Activated naive CD4-positive, alpha-beta T cell treated with anti-CD3 and anti-CD28 coated beads, Interleukin-2, amount 50 U/mL, for 72 hours (primary cell): ENCODE results near the gene RGS9. TPM values are rescaled to one million over a fixed set of nuclear protein-coding genes. Genes with fewer than 3 reads are reported as not detected.

Experiments
- ATAC-seq, 2 donors: fragments of 150-1000 bp; cut with Tn5 transposase; 2 replicates each; pipeline ENCODE4 v1.10.0; 2021; ENCODE audit warnings: mild to moderate bottlenecking in 2 of 2, moderate library complexity in 2 of 2
- DNase-seq, 2 donors: peaks; one replicate each; pipeline ENCODE4 v3.0.0; 2021 to 2022; ENCODE audit warnings: low spot score in 2 of 2
- H3K27ac Mint-ChIP-seq, 2 donors: one replicate each; pipeline ENCODE4 v1.8.0; 2022; ENCODE audit warnings: mild to moderate bottlenecking in 2 of 2, mixed read lengths in 2 of 2
- H3K36me3 Mint-ChIP-seq, 2 donors: one replicate each; pipeline ENCODE4 v1.8.0; 2022; ENCODE audit warnings: mixed read lengths in 2 of 2
- H3K9me3 Mint-ChIP-seq, 2 donors: one replicate each; pipeline ENCODE4 v1.8.0; 2022; ENCODE audit warnings: mixed read lengths in 2 of 2
- total RNA-seq, 2 donors: library from RNA; stranded (reverse); gene quantifications; one replicate each; pipeline ENCODE4 v1.2.3, GENCODE V29; 2022

The RGS9 gene
- total RNA-seq, 2 donors from 2014 or later = 1.1 to 1.7 TPM

- H3K27ac Mint-ChIP-seq = peak overlapping the region in 1 of 2 donors; percentile 60
- DNase-seq = no peak
Observed at GRCh38 chr17:65184235-65184959, 47.2 kb downstream of the RGS9 start.

GRCh38 chr17:65185062-65185461, 47.9 kb downstream of the RGS9 start:
- DNase-seq (no peak), ATAC-seq (no peak)
- Mint-ChIP-seq H3K36me3 (no peaks in the 10 kb centered on the region), H3K9me3 (no peaks in the 10 kb centered on the region), H3K27ac (peak overlapping the region in 1 of 2 donors; percentile 60)

More at GRCh38 chr17:65184235-65184959, 47.2 kb downstream of the RGS9 start:
- no peak for ATAC-seq
- Mint-ChIP-seq H3K9me3 (no peaks in the 10 kb centered on the region), H3K36me3 (no peaks in the 10 kb centered on the region)

GRCh38 chr17:65185668-65186382, 48.7 kb downstream of the RGS9 start:
- H3K36me3 Mint-ChIP-seq = no peaks in the 10 kb centered on the region
- no peak for ATAC-seq
- no peak overlapping the region for H3K27ac Mint-ChIP-seq
- DNase-seq = no peak
- H3K9me3 Mint-ChIP-seq = no peaks in the 10 kb centered on the region

- H3K27ac Mint-ChIP-seq = no peak overlapping the region
- H3K9me3 Mint-ChIP-seq = no peaks in the 10 kb centered on the region
- H3K36me3 Mint-ChIP-seq = no peaks in the 10 kb centered on the region
- DNase-seq = no peak
- ATAC-seq = no peak
Observed at GRCh38 chr17:65190467-65191097, 53.4 kb downstream of the RGS9 start.

GRCh38 chr17:65191811-65192740, 54.9 kb downstream of the RGS9 start:
- peak overlapping the region; percentile 61 to 69 for H3K27ac Mint-ChIP-seq
- DNase-seq (no peak), ATAC-seq (peak; percentile 67 to 86)
- H3K9me3 Mint-ChIP-seq = no peaks in the 10 kb centered on the region
- no peaks in the 10 kb centered on the region for H3K36me3 Mint-ChIP-seq

- DNase-seq (no peak), ATAC-seq (no peak)
- Mint-ChIP-seq H3K36me3 (no peaks in the 10 kb centered on the region), H3K27ac (no peak overlapping the region), H3K9me3 (no peaks in the 10 kb centered on the region)
Observed at GRCh38 chr17:65193305-65193704, 56.1 kb downstream of the RGS9 start.

GRCh38 chr17:65193716-65194293, 56.6 kb downstream of the RGS9 start:
- H3K36me3 Mint-ChIP-seq = no peaks in the 10 kb centered on the region
- H3K9me3 Mint-ChIP-seq = no peaks in the 10 kb centered on the region
- ATAC-seq = no peak
- no peak for DNase-seq
- no peak overlapping the region for H3K27ac Mint-ChIP-seq

GRCh38 chr17:65194670-65195334, 57.6 kb downstream of the RGS9 start:
- DNase-seq (no peak), ATAC-seq (no peak)
- Mint-ChIP-seq H3K36me3 (no peaks in the 10 kb centered on the region), H3K9me3 (no peaks in the 10 kb centered on the region), H3K27ac (no peak overlapping the region)

- ATAC-seq = no peak
- H3K36me3 Mint-ChIP-seq = no peaks in the 10 kb centered on the region
- no peak overlapping the region for H3K27ac Mint-ChIP-seq
- H3K9me3 Mint-ChIP-seq = no peaks in the 10 kb centered on the region
- no peak for DNase-seq
Observed at GRCh38 chr17:65195716-65196115, 58.5 kb downstream of the RGS9 start.

- no peaks in the 10 kb centered on the region for H3K36me3 Mint-ChIP-seq
- H3K27ac Mint-ChIP-seq = no peak overlapping the region
- DNase-seq (no peak), ATAC-seq (no peak)
- no peaks in the 10 kb centered on the region for H3K9me3 Mint-ChIP-seq
Observed at GRCh38 chr17:65196617-65197016, 59.4 kb downstream of the RGS9 start.

GRCh38 chr17:65197201-65197600, 60.0 kb downstream of the RGS9 start:
- Mint-ChIP-seq H3K36me3 (no peaks in the 10 kb centered on the region), H3K27ac (no peak overlapping the region), H3K9me3 (no peaks in the 10 kb centered on the region)
- no peak for DNase-seq
- ATAC-seq = peak in 1 of 2 donors; percentile 28

GRCh38 chr17:65198653-65199382, 61.6 kb downstream of the RGS9 start:
- ATAC-seq (peak in 1 of 2 donors; percentile 58), DNase-seq (no peak)
- Mint-ChIP-seq H3K9me3 (no peaks in the 10 kb centered on the region), H3K36me3 (no peaks in the 10 kb centered on the region), H3K27ac (no peak overlapping the region)

- no peaks in the 10 kb centered on the region for H3K36me3 Mint-ChIP-seq
- H3K9me3 Mint-ChIP-seq = no peaks in the 10 kb centered on the region
- ATAC-seq (no peak), DNase-seq (no peak)
- H3K27ac Mint-ChIP-seq = no peak overlapping the region
Observed at GRCh38 chr17:65201331-65201730, 64.2 kb downstream of the RGS9 start.

- no peak for ATAC-seq
Observed at GRCh38 chr17:65202844-65203571, 65.8 kb downstream of the RGS9 start.

GRCh38 chr17:65204001-65204400, 66.8 kb downstream of the RGS9 start:
- Mint-ChIP-seq H3K36me3 (no peaks in the 10 kb centered on the region), H3K9me3 (no peaks in the 10 kb centered on the region), H3K27ac (no peak overlapping the region)
- DNase-seq = no peak
- ATAC-seq = no peak

More at GRCh38 chr17:65202844-65203571, 65.8 kb downstream of the RGS9 start:
- Mint-ChIP-seq H3K9me3 (no peaks in the 10 kb centered on the region), H3K27ac (no peak overlapping the region), H3K36me3 (no peaks in the 10 kb centered on the region)
- no peak for DNase-seq
